ENCODE results near the gene MMEL1.
A peak's percentile ranks its signal among the peaks of the same experiment; 100 is the strongest.
"Not testable (repeated sequence)": the region's sequence is repeated elsewhere in the genome, so short reads cannot be mapped to it uniquely, and the experiment has no call there.

MMEL1 gene

DNA sequence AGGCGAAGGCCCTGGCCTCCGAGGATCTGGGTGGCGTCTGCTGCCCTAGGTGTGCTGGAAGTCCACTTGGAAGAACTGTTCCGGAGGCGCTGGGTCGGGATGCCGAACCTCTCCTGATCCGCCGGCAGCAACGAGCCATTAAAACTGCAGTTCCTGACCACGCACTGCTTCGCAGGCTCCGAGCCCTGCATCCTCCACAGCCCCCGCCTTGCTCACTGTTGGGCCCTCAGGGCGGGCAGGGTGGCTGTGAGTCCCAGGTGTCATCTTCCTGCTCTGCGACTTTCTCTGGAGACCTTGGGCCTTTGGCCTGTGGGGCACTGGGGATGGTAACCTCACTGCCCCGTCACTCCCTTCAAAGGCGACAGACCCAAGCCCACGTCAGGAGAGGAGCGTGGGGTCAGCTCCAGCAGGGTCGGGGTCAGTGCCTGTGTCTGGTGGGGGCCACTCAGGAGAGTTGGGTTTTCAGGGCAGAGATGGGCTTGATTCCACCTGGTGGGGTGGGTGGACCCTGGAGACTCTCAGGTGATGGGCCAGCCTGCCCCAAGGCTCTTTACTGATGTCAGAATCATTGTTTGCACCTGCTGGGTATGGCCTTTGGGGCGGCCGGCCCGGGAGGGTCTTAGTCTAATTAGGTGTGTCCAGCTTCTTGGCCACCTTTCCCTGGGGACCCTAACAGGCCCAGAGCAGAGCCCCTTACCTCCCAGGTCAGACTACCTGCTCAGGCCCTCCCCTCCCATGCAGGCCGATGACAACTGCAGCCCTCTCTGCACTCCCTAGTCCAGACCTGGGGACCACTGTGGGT, 43.2 kb downstream of the MMEL1 start:
- no peak for DNase-seq

DNA sequence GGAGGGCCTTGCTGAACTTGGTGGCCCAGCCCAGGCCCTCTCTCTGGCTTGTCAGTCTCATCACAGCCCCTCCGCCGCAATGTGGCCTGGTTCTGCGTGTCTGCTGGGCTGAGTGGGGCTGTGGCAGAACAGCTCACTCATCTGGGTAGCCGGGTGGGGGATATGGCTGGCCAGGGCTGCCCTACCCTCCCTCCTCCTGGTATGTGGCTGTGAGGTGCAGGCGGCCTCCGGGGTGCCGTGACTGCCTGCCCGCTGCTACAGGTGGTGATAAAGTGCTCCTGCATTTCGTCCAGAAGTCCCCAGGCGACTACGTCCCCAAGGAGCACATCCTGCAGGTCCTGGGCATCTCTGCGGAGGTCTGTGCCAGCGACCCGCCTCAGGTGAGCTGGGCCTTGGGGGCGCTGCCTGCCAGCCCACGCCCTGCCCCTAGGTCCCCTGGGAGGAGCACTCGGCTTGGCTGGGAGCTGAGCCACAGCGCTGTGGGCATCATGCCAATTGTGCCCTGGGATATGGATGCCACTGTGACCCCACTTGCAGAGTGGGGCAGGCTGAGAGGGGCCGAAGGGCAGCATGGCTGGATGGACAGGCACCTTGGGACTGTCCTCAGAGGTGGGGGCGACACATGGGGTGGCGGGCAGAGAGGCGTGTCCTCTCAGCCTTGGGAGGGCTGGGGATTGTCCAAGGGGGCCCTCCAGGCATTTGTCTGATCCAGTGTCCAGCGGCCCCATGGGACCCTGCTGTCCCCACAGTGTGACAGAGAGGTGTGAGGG, 44.0 kb downstream of the MMEL1 start:
- no peak for DNase-seq

DNA sequence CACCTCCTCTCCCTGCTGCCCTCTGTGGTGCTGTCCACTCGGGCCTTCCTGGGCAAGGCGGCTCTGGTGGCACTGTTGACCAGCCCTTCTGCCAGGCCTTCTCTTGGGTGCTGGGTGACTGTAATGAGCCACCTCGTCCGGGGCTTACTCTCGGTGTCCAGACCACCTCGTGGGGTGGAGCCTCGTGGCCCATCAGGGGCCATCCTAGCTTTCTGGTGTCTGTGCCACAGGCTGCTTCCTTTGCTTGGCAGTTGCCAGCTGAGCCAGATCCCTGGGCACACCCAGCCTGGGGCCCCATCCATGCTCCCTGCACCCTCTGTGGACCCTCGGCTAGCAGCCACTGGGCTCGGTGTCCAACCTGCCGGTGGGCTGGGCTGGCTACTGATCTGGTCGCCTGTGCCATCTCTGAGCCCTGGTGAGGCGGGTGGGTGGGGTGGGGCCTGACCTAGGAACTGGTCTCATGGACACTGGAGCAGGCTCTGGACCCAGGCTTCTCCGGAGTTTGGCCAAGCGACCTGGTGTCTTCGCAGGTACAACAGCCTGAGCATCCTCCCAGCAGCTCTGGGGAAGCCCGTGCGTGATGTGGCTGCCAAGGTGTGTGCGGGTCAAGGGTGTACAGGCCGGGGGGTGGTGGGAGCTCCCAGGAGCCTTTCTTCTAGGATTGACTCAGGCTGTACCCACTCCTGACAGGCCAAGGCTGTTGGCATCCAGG, 44.8 kb downstream of the MMEL1 start:
- DNase-seq, result no peak

GRCh38 chr1:2587071-2587859, 45.6 kb downstream of the MMEL1 start:
- peak in 1 of 2 donors; percentile 52 for DNase-seq

DNA sequence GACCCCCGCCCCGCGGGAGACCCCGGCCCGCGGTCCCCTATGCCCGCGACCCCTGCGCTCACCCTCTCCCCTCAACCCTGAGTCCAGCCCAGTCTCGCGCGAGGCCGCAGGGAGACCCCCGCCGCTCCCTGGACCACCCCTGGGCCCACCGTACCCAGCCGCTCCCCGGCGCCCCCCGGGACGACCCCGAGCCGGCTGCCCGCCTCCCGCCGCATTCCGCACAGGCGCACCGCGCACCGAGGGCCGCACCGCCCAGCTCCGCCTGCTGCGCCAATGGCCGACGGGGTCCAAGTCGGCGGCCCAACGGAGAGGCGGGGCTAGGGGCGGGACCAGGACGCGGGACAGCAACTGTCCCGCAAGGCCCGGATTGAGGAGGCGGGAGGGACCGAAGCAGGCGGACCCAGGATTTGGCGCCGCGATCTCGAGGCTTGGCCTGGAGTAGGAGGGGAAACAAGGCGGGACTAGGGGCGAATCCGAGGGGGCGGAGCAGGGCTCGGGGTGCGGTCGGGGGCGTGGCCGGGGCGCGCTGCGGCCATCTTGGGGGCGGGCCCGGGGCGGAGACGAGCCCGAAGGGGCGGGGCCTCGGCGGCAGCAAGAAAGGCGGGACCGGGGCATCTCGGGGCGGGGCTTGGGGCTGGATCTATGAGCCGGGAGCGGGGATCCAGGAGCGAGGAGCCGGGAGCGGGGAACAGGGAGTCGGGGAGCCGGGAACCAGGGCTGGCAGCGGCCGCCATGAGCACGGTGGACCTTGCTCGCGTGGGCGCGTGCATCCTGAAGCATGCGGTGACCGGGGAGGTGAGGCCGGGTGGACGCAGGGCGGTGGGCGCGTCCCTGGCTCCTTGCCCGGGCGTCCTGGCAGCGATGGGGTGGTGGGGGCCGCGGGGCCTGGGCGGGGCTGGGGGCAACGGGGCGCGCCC, 46.4 kb downstream of the MMEL1 start, which contains the start of gene PRXL2B:
TSS of gene PRXL2B (plus strand) at position 624 of the 917 bp plus-strand sequence. CDS start at position 733, 109 bp downstream.
- DNase-seq, result peak; percentile 97 to 99

GRCh38 chr1:2585318-2586092, 47.3 kb downstream of the MMEL1 start:
- peak; percentile 49 to 52 for DNase-seq

DNA sequence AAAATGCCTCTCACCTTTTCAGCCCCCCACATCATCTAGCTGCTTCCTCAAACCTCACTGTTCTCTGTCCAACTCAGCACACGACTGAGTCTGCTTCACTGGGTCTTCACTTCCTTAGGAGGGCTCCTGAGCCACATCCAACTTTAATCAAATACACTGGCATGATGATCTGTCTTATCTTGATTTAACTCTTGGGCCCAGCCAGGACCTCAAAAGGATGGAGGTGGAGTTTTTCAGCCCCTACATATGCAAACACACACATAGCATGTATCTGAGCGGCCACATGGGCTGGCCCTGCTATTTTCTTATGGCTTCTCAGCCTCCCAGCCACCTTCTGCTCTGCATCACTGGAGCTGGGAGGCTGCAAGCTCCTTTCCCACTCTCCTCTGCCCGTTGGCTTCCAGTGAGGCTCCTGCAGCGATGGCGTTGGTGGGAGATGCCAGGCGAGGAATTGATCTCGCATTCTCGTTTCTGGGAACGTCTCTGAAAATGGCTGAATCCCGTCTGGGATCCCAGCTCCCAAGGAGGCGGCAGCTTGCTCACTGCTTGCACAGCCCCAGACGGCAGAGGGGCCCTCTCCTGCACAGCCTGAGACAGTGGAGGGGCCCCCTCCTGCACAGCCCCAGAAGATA, 48.0 kb downstream of the MMEL1 start:
- DNase-seq, result no peak

DNA sequence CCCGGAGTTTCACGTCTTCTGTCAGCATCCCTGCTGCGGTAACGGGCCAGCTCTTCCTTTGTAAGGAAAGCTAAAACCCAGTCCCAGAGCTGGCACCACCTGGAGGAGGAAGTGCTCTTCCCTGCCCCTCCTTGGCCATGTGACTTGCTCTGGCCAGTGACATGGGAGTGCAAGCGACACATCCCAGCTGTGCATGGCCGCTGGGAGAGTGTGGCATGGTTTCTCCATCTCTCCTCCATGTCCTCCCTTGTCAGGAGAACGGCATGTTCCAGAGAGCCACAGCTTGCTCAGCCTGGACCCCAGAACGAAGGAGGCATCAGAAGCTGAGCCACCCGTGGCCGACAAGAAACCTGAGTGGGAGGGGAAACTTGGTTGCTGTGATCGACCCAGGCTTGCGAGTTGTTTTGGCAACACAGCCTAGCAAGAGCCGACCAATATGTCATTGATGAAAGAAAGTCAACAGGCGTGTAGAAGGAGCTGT, 48.9 kb downstream of the MMEL1 start:
- no peak for DNase-seq

DNA sequence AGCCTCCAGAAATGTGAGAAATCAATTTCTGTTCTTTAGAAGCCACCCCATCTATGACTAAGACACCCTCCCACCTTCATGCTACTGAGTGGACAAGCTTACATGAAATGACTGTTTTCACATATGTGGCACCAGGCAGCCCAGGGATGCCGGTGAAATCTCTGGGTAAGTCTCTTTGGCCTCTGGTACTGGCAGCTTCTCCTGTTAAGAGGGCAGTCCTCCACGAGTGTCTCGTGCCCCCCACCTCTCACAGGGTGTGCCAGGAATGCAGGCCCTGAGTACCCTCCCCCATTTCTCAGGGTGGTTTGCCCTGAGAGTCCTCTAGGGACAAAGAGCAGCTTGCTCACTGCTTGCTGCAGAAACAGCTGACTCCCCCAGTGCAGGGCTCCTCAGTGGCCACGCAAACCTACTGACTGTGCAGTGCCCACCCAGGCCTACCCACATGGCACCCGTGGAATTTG, 49.5 kb downstream of the MMEL1 start:
- no peak for DNase-seq

GRCh38 chr1:2582391-2582790, 50.4 kb downstream of the MMEL1 start:
- DNase-seq, result no peak

GRCh38 chr1:2580691-2581090, 52.1 kb downstream of the MMEL1 start:
- no peak for DNase-seq

DNA sequence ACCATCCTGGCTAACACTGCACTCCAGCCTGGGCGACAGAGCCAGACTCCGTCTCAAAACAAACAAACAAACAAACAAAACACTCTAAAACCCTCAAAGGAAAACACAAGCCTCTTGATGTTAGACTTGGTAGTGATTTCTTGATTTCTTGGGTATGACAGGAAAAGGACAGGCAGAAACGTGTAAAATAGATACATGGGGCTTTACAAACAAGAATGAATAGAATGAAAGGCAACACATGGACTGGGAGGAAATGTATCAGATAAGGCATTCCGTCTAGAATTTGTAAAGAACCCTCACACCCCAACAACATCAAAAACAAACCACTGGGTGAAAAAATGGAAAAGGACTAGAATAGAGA, 54.1 kb downstream of the MMEL1 start:
- no peak for DNase-seq

- not testable (repeated sequence) for DNase-seq
Measured at GRCh38 chr1:2577565-2578075, 55.2 kb downstream of the MMEL1 start.

- no peak for DNase-seq
Measured at GRCh38 chr1:2575801-2576663, 56.8 kb downstream of the MMEL1 start.

DNA sequence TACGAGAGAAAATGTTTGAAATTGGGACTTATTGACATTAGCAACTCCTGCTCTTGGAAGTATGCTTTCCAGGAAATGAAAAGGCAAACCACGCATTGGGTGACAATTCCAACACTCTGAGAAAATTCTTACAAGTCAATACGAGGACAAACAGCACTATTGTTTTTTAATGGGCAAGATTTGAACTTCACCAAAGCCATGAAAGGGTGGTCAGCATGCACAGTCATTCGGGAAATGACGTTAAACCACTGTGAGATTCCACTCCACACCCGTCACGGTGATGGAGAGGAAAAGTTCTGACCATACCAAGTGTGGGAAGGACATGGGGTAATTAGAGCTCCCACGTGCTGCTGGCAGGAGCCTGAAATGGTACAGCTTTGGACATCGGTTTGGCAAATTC, 58.5 kb downstream of the MMEL1 start:
- no peak for DNase-seq

DNA sequence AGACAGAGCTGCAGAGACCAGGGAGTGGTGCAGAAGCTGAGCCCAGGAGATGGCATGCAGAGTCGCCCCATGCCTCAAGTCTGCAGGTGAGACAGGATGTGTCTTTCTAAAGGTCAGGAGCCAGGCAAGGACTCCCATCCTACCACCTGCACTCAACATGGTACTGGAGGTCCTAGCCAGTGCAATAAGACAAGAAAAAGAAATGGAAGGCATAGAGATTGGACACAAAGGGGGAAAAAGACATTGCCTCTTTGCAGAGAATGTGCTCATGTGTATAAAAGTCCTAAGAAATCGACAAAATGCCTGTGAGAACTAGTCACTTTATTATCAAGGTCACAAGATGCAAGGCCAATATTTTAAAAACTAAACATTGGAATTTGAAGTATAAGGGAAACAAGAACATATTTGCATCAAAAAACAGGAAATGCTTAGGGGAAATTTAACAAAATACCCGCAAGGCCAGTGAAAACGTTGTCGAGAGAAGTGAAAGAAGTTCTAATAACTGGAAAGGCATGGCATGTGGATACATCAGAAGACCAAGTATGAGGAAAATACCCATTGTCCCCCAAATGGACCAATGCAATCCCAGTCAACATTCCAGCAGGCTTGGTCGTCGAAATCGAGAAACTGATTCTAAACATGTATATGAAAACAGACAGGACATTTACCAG, 59.4 kb downstream of the MMEL1 start:
- no peak for DNase-seq

- DNase-seq, result no peak
Measured at GRCh38 chr1:2571348-2571747, 61.5 kb downstream of the MMEL1 start.

GRCh38 chr1:2570332-2570731, 62.5 kb downstream of the MMEL1 start:
- DNase-seq, result no peak

Measured in hippocampal formation (tissue), 2 donors.